HG03558 (cell line): Measurements from ENCODE around the gene P4HB.

Source experiments
- ATAC-seq: cut with Tn5 transposase; IDR thresholded peaks from one replicate; pipeline ENCODE4 v1.9.1; 2021; ENCODE audit warnings: moderate number of reproducible peaks; ENCODE audit not compliant: unreplicated experiment; ENCODE audit errors: extremely low read depth

P4HB gene

DNA sequence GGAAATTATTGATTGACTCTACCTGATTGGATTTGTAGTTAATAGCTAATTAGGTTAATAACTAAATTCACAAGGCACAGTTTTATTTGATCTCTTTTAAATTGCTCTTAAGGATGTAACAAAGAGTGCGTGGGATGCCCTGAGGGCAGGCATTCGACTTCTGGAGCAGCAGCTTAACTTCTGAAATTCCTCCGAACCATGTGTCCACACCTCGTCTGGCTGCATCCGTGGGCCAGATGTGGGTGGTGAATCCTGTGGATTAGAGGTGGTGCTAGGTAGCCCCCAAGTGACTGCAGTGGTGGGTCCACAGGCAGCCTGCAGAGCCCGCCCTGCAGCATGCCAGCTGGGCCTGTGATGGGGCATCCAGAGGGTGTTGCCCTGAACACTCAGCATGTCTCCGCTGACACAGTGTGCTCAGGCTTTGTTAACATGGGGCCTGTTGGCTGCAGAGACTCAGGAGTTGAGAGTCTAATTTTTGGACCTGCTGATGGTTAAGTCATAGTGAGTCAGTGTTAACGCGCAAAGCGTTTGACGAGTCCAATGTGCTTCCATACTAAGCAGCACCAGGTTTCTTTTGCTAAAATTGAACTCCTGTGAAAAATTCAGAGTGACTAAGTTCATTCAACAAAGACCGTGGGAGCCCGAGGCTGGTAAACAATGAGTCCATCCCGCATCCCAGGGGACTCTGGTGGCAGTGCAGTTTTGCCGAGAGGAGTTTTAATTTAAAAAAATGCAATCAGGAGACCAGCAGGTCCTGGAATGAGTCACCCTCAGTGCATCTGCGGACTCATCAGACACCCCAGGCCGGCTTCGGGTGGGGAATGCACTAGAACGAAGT lies 37.9 kb upstream of the P4HB start:
- ATAC-seq = no peak

- no peak for ATAC-seq
These were observed 35.1 kb upstream of the P4HB start for GRCh38 chr17:81895400-81895799.

- peak; percentile 9 for ATAC-seq
These were observed 30.9 kb upstream of the P4HB start for GRCh38 chr17:81891303-81891552.

DNA sequence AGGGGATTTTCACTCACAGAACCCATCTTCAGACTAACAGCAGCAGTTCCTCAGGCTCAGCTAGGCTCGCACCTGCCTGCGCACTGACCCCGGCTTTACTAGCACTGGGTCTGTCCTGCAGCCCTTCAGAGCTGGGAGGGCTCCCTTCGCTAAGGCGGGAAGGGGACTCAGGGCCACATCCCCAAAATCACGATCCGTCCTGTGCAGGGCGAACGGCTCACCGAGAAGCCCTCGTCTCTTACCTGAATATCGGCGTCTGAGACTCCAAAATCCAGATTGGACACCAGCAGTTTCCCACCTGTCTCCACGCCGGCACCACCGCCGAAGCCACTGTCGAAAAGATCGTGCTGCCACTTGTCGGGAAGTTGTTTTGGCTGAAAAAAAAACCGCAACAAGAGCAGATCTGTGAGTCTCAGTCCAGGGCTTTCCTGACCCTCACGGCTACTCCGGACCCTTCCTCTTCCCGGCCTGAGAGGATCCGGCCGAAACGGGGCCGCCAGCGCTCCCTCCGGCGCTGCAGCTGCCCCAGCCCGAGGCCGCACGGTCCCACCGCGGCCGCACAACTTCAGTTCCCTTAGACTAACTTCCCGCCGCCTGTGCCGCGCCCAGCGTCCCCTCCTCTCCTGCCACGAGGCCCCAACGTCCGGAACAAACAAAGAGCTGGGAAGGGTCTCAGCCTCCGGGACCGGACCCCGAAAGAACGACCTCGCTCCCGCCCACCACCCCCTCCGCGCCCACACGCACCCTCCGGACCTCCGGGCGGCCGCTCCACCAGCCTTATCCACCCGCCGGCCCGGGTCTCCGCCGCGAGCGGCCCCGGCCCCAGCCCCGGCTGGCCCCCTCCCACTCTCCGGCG lies 30.3 kb upstream of the P4HB start:
- no peak for ATAC-seq

GRCh38 chr17:81889602-81890001 lies 29.3 kb upstream of the P4HB start:
- no peak for ATAC-seq

DNA sequence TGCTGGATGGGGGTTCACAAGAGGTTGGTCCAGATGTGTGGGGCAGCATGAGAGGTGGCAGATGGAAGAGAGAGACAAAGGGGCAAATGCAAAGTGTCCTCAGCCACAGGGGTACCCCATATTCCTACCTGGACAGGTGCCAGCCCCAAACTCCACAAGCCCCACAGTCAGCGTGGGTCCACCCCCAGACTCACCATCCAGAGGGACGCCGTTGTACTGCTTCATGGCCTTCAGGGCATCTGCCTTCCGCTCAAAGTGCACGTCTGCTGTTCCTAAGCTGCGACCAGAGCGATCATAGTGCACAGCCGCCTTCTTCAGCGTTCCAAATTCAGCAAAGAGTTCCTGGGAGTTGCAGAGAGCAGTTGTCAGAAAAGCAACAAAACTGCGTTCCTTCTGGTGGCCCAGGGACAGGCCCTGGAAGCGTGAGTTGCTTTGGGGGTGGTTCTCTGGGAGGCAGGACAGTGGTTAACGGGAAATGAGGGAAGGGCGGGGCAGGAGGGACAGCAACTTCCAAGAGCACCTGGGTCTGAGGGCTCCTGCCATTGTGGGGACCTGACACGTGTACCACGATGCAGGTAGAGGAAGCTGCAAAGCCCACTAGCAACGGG lies 28.8 kb upstream of the P4HB start:
- no peak for ATAC-seq

- no peak for ATAC-seq
These were observed 28.0 kb upstream of the P4HB start for GRCh38 chr17:81888105-81888987.

- no peak for ATAC-seq
These were observed 25.7 kb upstream of the P4HB start for GRCh38 chr17:81885869-81886548.

- no peak for ATAC-seq
These were observed 25.1 kb upstream of the P4HB start for GRCh38 chr17:81885454-81885853.

GRCh38 chr17:81884968-81885367 lies 24.6 kb upstream of the P4HB start:
- no peak for ATAC-seq

GRCh38 chr17:81884520-81884919 lies 24.2 kb upstream of the P4HB start:
- ATAC-seq = no peak

DNA sequence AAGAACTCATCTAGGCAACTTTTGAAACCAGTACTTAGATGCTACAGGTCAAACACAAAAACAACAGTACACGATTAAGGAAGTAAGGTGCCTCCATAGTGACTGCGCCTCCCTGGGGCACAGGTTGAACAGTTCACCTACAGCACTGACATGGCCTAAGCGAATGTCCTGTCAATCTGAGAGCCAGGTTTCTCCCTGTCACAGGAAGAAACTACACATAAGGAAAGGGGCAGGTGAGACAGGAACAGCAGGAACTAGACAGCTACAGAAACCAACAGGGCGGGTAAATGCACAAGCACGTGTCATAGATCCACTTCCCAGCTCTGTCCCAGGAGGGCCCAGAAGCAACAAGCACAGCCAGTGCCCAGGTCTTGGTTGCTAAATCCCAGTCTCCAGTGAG lies 18.8 kb upstream of the P4HB start:
- ATAC-seq = no peak

GRCh38 chr17:81878294-81878693 lies 18.0 kb upstream of the P4HB start:
- ATAC-seq = no peak

DNA sequence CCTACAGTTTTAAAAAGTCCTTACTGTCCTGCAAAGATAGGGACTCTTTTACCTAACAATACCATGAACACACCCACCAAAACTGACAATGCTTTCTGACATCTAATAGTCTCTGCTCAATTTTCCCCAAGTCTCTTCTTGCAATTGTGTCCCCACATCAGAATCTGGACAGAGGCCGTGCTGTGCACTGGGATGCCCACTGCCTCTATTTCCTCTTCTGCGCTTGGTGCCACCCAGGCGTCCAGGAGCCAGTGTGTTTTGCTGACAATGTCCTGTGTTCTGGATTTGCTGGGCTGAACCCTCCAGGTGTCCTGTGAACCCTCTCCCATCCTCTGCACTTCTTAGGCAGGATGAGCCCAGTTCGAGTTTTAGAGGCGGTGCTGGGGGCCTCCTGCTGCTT lies 17.2 kb upstream of the P4HB start:
- no peak for ATAC-seq

DNA sequence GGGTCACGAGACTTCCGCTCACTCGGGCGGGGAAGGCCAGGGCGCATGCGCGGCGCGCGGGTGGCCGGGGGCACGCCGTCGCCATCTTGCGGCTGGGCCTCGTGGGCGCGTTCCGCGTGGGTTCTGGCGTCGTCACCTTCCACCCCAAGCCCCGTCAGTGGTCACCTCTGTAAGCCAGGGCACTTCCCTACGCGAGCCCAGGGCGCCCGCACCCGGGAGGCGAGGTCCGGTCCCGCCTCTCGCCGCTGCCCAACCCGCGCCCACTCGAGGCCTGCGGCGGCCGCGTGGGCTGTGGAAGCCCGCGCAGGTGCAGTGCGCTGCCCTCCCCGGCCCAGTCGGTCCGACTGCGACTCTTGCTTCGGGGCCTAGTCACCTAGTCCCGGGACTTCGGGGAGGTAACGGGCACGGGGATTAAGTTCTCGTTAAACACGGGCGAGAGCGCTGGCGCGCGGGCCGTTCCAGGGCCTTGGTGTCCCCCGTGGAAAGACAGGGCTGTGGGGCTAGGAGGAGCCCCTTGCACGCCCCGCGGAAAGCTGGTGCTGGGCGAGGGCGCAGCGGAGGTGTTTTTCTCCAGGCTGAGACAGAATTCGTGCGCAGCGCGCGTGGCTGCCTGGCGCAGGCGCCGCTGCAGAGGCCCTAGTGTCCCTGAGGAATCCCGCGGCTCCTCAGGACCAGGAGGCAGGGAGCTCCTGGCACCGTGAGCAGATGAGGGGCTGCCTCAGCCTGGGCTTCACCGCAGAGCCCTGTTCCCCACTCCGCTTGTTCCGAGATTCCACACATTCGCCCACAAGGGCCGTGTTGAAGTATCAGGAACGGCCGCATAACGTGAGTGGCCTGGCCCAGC lies 11.3 kb upstream of the P4HB start:
- no peak for ATAC-seq

- ATAC-seq = no peak
These were observed 10.6 kb upstream of the P4HB start, which contains the start of gene ARHGDIA for GRCh38 chr17:81870981-81871386. TSS of gene ARHGDIA (minus strand) at chr17:81871337. CDS start at chr17:81869930, 1,407 bp downstream.

- no peak for ATAC-seq
These were observed 10.0 kb upstream of the P4HB start for GRCh38 chr17:81870131-81870980.
